Thyroid gland (tissue), 4 donors: ENCODE measurements around the gene CDYL. TPM values are rescaled to one million over a fixed set of nuclear protein-coding genes. Genes with fewer than 3 reads are reported as not detected.

Experiments used
- DNase-seq, 2 donors: peaks; one replicate each; pipeline ENCODE4 v3.0.0-alpha.2; 2019
- H3K27ac ChIP-seq, 3 donors: fragments of 200-600 bp; sonication (generic); 1 replicate in 2 of 3; 2 replicates in 1 of 3; pipeline ENCODE4 v1.5.1; 2016 to 2019; ENCODE audit warnings: mild to moderate bottlenecking in 1 of 3, moderate library complexity in 1 of 3
- H3K27me3 ChIP-seq: fragments of 200-600 bp; sonication (generic); one replicate; pipeline ENCODE4 v1.5.1; 2019
- H3K36me3 ChIP-seq, 2 donors: fragments of 200-600 bp; sonication (generic); one replicate each; pipeline ENCODE4 v1.5.1; 2016 to 2019
- H3K4me1 ChIP-seq, 2 donors: fragments of 200-600 bp; sonication (generic); one replicate each; pipeline ENCODE4 v1.5.1; 2017 to 2019
- H3K4me3 ChIP-seq, 3 donors: fragments of 200-600 bp; sonication (generic); replicated peaks in 1 of 3; 1 replicate in 2 of 3; 2 replicates in 1 of 3; pipeline ENCODE4 v1.5.1; 2016; ENCODE audit warnings: mild to moderate bottlenecking in 1 of 3
- H3K9me3 ChIP-seq: fragments of 200-600 bp; sonication (generic); one replicate; pipeline ENCODE4 v1.5.1; 2017
- CTCF ChIP-seq, 6 experiments: fragments of 200-600 bp in 3 of 6; fragments of 450-650 bp in 3 of 6; sonication (generic) in 3 of 6; IDR thresholded peaks; one replicate each; pipeline ENCODE4 v1.5.1; 2016 to 2019; ENCODE audit warnings: antibody characterized with exemption in 6 of 6, mild to moderate bottlenecking in 2 of 6, inconsistent platforms in 1 of 6, moderate library complexity in 1 of 6
- POLR2A ChIP-seq, 2 donors: fragments of 450-650 bp; IDR thresholded peaks; one replicate each; pipeline ENCODE4 v1.6.1; 2017; ENCODE audit warnings: antibody characterized with exemption in 2 of 2, mild to moderate bottlenecking in 2 of 2, moderate library complexity in 1 of 2
- WGBS, 2 donors: methylation state at CpG; one replicate each; pipeline ENCODE4 v1.1.5; 2017; 5-methylcytosine and 5-hydroxymethylcytosine counted together
- intact Hi-C: fragments of 100-400 bp; cut with DNase I; formaldehyde crosslinking; loops from one replicate; pipeline ENCODE4 v1.15.1; 2023
- total RNA-seq, 4 donors: library from RNA; depleted of rRNA; stranded (reverse); fragments of >200 nt; gene quantifications; one replicate each; pipeline ENCODE4 v1.2.3, GENCODE V29; 2016

Gene CDYL
- total RNA-seq, 4 donors from 2014 or later, result 22.6 to 61.4 (median 43.7) TPM

- H3K36me3 ChIP-seq, result no peaks in the 10 kb centered on the region
- no peaks in the 10 kb centered on the region for H3K4me1 ChIP-seq
- no peak for DNase-seq
- 80 to 84% methylated on average over 2 of the region's 2 CpGs for WGBS, 2 donors
- TF ChIP-seq CTCF (IDR thresholded peaks at IDR 0.05) (no peak), POLR2A (IDR thresholded peaks at IDR 0.05) (no peak)
- H3K27ac ChIP-seq, result no peak overlapping the region
- intact Hi-C loops, result no loop called here
- H3K27me3 ChIP-seq, result no peaks in the 10 kb centered on the region
- H3K9me3 ChIP-seq, result no peaks in the 10 kb centered on the region
- no peak overlapping the region for H3K4me3 ChIP-seq
Measured at GRCh38 chr6:4743062-4743461, 33.1 kb upstream of the CDYL start.

GRCh38 chr6:4743926-4744325 lies 32.3 kb upstream of the CDYL start:
- no peaks in the 10 kb centered on the region for H3K27me3 ChIP-seq
- intact Hi-C loops, result no loop called here
- DNase-seq, result no peak
- H3K9me3 ChIP-seq, result no peaks in the 10 kb centered on the region
- H3K36me3 ChIP-seq, result no peaks in the 10 kb centered on the region
- H3K4me3 ChIP-seq, result no peak overlapping the region
- no peak for TF ChIP-seq CTCF (IDR thresholded peaks at IDR 0.05)
- TF ChIP-seq POLR2A (IDR thresholded peaks at IDR 0.05), result no peak
- no peak overlapping the region for H3K27ac ChIP-seq
- no peaks in the 10 kb centered on the region for H3K4me1 ChIP-seq
- 86 to 88% methylated on average over 5 of the region's 5 CpGs for WGBS, 2 donors

- no peak for TF ChIP-seq POLR2A (IDR thresholded peaks at IDR 0.05)
- no peak for TF ChIP-seq CTCF (IDR thresholded peaks at IDR 0.05)
- Histone ChIP-seq H3K9me3 (no peaks in the 10 kb centered on the region), H3K4me3 (no peak overlapping the region), H3K27ac (no peak overlapping the region), H3K4me1 (no peaks in the 10 kb centered on the region), H3K36me3 (no peaks in the 10 kb centered on the region), H3K27me3 (no peaks in the 10 kb centered on the region)
- intact Hi-C loops, result no loop called here
- WGBS, 2 donors, result 93 to 100% methylated on average over 2 of the region's 2 CpGs
- DNase-seq, result no peak
Measured at GRCh38 chr6:4747588-4747987, 28.6 kb upstream of the CDYL start.

- TF ChIP-seq POLR2A (IDR thresholded peaks at IDR 0.05) (no peak), CTCF (IDR thresholded peaks at IDR 0.05) (no peak)
- DNase-seq, result no peak
- Histone ChIP-seq H3K4me1 (no peaks in the 10 kb centered on the region), H3K36me3 (no peaks in the 10 kb centered on the region), H3K9me3 (no peaks in the 10 kb centered on the region), H3K27me3 (no peaks in the 10 kb centered on the region), H3K4me3 (no peak overlapping the region), H3K27ac (no peak overlapping the region)
- intact Hi-C loops, result no loop called here
- WGBS, 2 donors, result 74% methylated on average over 7 of the region's 7 CpGs
Measured at GRCh38 chr6:4751823-4752464, 24.3 kb upstream of the CDYL start.

GRCh38 chr6:4756247-4756646 lies 20.0 kb upstream of the CDYL start:
- Histone ChIP-seq H3K9me3 (no peaks in the 10 kb centered on the region), H3K4me3 (no peak overlapping the region), H3K27me3 (no peaks in the 10 kb centered on the region), H3K27ac (no peak overlapping the region), H3K36me3 (no peaks in the 10 kb centered on the region), H3K4me1 (no peaks in the 10 kb centered on the region)
- TF ChIP-seq CTCF (IDR thresholded peaks at IDR 0.05) (no peak), POLR2A (IDR thresholded peaks at IDR 0.05) (no peak)
- 60 to 70% methylated on average over 2 of the region's 2 CpGs for WGBS, 2 donors
- intact Hi-C loops, result no loop called here
- DNase-seq, result no peak
